Heart left ventricle (tissue), 16 donors: Measurements from ENCODE around the gene GPR137. TPM values are rescaled to one million over a fixed set of nuclear protein-coding genes. Genes with fewer than 3 reads are reported as not detected.

Source experiments
- ATAC-seq, 4 donors: fragments of 200-7000 bp; cut with Tn5 transposase; one replicate each; pipeline ENCODE4 v1.9.1; 2020 to 2022; ENCODE audit warnings: moderate library complexity in 4 of 4, mild to moderate bottlenecking in 3 of 4, moderate number of reproducible peaks in 1 of 4
- DNase-seq, 5 donors: peaks; one replicate each; pipeline ENCODE4 v3.0.0-alpha.2; 2020
- H3K27ac ChIP-seq, 12 donors: fragments of 200-600 bp; sonication (generic) in 4 of 12; one replicate each; pipeline versions ENCODE4 v1.5.0 to v1.8.0; 2016 to 2022; ENCODE audit warnings: mild to moderate bottlenecking in 2 of 12
- H3K27me3 ChIP-seq, 9 donors: fragments of 200-600 bp; sonication (generic) in 2 of 9; one replicate each; pipeline versions ENCODE4 v1.5.1 to v1.8.0; 2016 to 2022; ENCODE audit warnings: mild to moderate bottlenecking in 3 of 9
- H3K36me3 ChIP-seq, 9 donors: fragments of 200-600 bp; sonication (generic) in 2 of 9; one replicate each; pipeline versions ENCODE4 v1.5.0 to v1.8.0; 2018 to 2022; ENCODE audit warnings: mild to moderate bottlenecking in 2 of 9
- H3K4me1 ChIP-seq, 12 donors: fragments of 200-600 bp; sonication (generic) in 4 of 12; one replicate each; pipeline versions ENCODE4 v1.5.0 to v1.8.0; 2016 to 2022; ENCODE audit warnings: mild to moderate bottlenecking in 3 of 12
- H3K4me3 ChIP-seq, 12 donors: fragments of 200-600 bp; sonication (generic) in 4 of 12; one replicate each; pipeline versions ENCODE4 v1.5.0 to v1.8.0; 2017 to 2022; ENCODE audit warnings: mild to moderate bottlenecking in 9 of 12, moderate library complexity in 4 of 12
- H3K9me3 ChIP-seq, 12 donors: fragments of 200-600 bp; sonication (generic) in 4 of 12; one replicate each; pipeline versions ENCODE4 v1.5.0 to v1.8.0; 2016 to 2022; ENCODE audit warnings: mild to moderate bottlenecking in 1 of 12
- POLR2A ChIP-seq, 2 donors: fragments of 450-650 bp; IDR thresholded peaks; one replicate each; pipeline ENCODE4 v1.6.1; 2017; ENCODE audit warnings: antibody characterized with exemption in 2 of 2, mild to moderate bottlenecking in 2 of 2, moderate library complexity in 2 of 2
- WGBS, 4 donors: extraction: QIAGEN DNeasy Blood & Tissue Kit in 2 of 4; methylation state at CpG; one replicate each; pipeline versions ENCODE4 v1.1.5 to v1.1.7; 2013 to 2018; 5-methylcytosine and 5-hydroxymethylcytosine counted together
- intact Hi-C, 10 donors: fragments of 100-400 bp; cut with DNase I; formaldehyde crosslinking; loops; one replicate each; pipeline versions ENCODE4 v1.11.1 to v1.14.2; 2022
- polyA plus RNA-seq, 2 donors: library from polyadenylated mRNA; stranded (reverse); fragments of 200-250 nt; gene quantifications; one replicate each; pipeline ENCODE4 v1.2.3, GENCODE V29; 2013
- total RNA-seq, 9 donors: library from RNA; depleted of rRNA in 2 of 9; stranded (reverse); fragments of >200 nt in 2 of 9; fragmentation: NEBNext Ultra II Directional in 3 of 9; extraction: Animal tissue kit (Norgen Biotek cat#: 25700) in 3 of 9; gene quantifications; one replicate each; pipeline versions ENCODE4 v1.1.0 to v1.2.4, GENCODE V29; 2016 to 2023
- TF ChIP-seq, protein P1 (sequence below), 12 donors: fragments of 200-600 bp; sonication (generic) in 4 of 12; IDR thresholded peaks; one replicate each; pipeline versions ENCODE4 v1.5.0 to v1.8.0; 2018 to 2022; ENCODE audit warnings: antibody characterized with exemption in 12 of 12, mild to moderate bottlenecking in 5 of 12
- donor health status: ischemic (EF 13 %, LVEDD 7.1; RV severe dilation, severe dysfunction).
- donor health status: healthy with polysubstance abuse.
- donor health status: DM: no; HTN: yes; CAD: no.
- donor health status: DM: no; HTN: no; CAD: no.
- donor health status: ischemic (EF 25% LVEDD 6.9; RV normal size, moderate dysfunction).
- donor health status: ischemic (EF 25% LVEDD 5.7; RV mildly dilated, moderate dysfunction).
- donor health status: healthy.
- donor health status: DM: yes; HTN: yes; CAD: no.
- donor health status: ischemic (EF 35%, LVEDD 5.7; RV mildly dilated, moderate dysfunction).
- donor health status: nonischemic (EF 11% LVEDD 7.7; RV severe dilation, severe dysfunction).
- donor health status: DM: yes; HTN: yes; CAD: no.
- donor health status: PGD.
- donor health status: ischemic (EF 29% LVEDD 5.4; RV normal size, mild dysfunction).
- donor health status: nonischemic (EF 23%, LVEDD 6.1; RV moderate dilation, normal function).

The GPR137 gene
- total and polyA plus RNA-seq, 11 donors, result 20.2 to 48.3 (median 26.2) TPM

DNA sequence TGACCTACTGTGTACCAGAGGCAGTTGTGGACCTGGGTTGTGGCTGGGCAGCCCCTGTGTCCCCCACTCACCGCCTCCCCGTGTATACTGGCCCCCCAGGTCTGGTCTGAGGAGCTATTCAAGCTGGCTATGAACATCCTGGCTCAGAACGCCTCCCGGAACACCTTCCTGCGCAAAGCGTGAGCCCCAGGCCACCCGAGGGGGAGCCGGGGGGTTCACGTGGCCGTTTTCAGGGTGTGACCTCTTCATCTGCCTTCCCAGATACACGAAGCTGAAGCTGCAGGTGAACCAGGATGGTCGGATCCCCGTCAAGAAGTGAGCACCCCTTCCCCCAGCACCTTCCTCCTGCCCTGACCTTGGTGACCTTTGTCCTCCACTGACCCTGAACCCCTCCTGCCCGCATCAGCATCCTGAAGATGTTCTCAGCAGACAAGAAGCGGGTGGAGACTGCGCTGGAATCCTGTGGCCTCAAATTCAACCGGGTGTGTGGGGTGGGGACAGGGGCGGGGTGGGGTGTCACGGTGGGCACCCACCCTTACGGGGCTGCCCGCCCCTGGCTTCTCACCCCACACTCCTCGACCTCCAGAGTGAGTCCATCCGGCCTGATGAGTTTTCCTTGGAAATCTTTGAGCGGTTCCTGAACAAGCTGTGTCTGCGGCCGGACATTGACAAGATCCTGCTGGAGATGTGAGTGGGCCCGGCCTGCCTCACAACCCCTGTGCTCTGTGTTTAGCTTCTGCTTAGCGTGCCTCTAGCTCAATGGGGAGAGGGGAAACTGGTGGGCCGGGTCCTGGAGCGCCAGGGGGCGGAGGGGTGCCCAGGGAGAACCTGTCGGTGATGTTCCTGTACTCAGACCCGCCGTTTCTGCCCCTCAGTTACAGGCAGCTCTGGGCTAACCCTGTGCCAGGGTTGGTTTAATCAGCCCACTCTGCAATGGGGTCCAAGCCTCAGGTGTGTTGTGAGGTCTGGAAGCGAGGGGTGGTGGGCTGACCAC, 30.2 kb upstream of the GPR137 start:
- WGBS, 4 donors, result 90 to 94% (median 91%) methylated on average over 32 to 35 of the region's 35 CpGs
- Histone ChIP-seq H3K27ac (no peak overlapping the region), H3K4me3 (no peak overlapping the region), H3K4me1 (peaks cover 5 to 38% (median 25%) of the 10 kb centered on the region in 12 donors), H3K9me3 (no peaks in the 10 kb centered on the region), H3K27me3 (no peaks in the 10 kb centered on the region), H3K36me3 (peaks cover 0 to 62% (median 50%) of the 10 kb centered on the region in 9 donors)
- intact Hi-C loops, result loop anchor here in 2 of 10 donors (5.0 to 10.0 kb wide), 2 partner anchors 42 to 49 kb away; partner anchors contain the start of genes CATSPERZ (in 1 of the 2) and ESRRA (in 1 of the 2)
- no peak for TF ChIP-seq POLR2A (IDR thresholded peaks at IDR 0.05)
- DNase-seq (no peak), ATAC-seq (no peak)

DNA sequence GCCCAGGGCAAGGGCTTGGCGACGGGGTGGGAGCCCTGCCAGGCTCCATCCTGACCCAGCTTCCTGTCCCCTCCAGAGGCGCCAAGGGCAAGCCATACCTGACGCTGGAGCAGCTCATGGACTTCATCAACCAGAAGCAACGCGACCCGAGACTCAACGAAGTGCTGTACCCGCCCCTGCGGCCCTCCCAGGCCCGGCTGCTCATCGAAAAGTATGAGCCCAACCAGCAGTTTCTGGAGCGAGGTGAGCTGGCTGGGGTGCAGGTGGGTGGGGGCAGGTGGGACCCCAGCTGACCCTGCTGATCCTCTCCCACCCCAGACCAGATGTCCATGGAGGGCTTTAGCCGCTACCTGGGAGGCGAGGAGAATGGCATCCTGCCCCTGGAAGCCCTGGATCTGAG, 29.3 kb upstream of the GPR137 start:
- intact Hi-C loops, result loop anchor here in 2 of 10 donors (5.0 to 10.0 kb wide), 2 partner anchors 41 to 49 kb away; partner anchors contain the start of genes CATSPERZ (in 1 of the 2) and ESRRA (in 1 of the 2)
- no peak overlapping the region for H3K27ac ChIP-seq
- TF ChIP-seq POLR2A (IDR thresholded peaks at IDR 0.05), result no peak
- TF ChIP-seq, protein P1, sequence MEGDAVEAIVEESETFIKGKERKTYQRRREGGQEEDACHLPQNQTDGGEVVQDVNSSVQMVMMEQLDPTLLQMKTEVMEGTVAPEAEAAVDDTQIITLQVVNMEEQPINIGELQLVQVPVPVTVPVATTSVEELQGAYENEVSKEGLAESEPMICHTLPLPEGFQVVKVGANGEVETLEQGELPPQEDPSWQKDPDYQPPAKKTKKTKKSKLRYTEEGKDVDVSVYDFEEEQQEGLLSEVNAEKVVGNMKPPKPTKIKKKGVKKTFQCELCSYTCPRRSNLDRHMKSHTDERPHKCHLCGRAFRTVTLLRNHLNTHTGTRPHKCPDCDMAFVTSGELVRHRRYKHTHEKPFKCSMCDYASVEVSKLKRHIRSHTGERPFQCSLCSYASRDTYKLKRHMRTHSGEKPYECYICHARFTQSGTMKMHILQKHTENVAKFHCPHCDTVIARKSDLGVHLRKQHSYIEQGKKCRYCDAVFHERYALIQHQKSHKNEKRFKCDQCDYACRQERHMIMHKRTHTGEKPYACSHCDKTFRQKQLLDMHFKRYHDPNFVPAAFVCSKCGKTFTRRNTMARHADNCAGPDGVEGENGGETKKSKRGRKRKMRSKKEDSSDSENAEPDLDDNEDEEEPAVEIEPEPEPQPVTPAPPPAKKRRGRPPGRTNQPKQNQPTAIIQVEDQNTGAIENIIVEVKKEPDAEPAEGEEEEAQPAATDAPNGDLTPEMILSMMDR (IDR thresholded peaks at IDR 0.05), result no peak
- H3K27me3 ChIP-seq, result no peaks in the 10 kb centered on the region
- no peaks in the 10 kb centered on the region for H3K9me3 ChIP-seq
- ATAC-seq (no peak), DNase-seq (no peak)
- peaks cover 0 to 70% (median 53%) of the 10 kb centered on the region in 9 donors for H3K36me3 ChIP-seq
- H3K4me3 ChIP-seq, result no peak overlapping the region
- peaks cover 0 to 30% (median 19%) of the 10 kb centered on the region in 12 donors for H3K4me1 ChIP-seq
- 86 to 89% (median 86%) methylated on average over 14 to 15 of the region's 15 CpGs for WGBS, 4 donors

DNA sequence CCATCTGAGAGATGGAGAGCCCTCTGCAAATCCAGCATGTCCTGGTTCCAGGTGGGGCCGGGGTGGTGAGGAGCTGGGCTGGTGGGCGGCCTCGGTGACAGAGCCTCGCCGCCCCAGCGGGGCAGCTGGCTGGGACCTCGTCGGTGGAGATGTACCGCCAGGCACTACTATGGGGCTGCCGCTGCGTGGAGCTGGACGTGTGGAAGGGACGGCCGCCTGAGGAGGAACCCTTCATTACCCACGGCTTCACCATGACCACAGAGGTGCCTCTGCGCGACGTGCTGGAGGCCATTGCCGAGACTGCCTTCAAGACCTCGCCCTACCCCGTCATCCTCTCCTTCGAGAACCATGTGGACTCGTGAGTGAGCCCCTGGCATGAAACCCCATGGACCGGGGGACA, 27.3 kb upstream of the GPR137 start:
- H3K27ac ChIP-seq, result no peak overlapping the region
- H3K36me3 ChIP-seq, result peaks cover 0 to 91% (median 74%) of the 10 kb centered on the region in 9 donors
- H3K4me3 ChIP-seq, result no peak overlapping the region
- DNase-seq (no peak), ATAC-seq (no peak)
- peaks cover 0 to 11% (median 5%) of the 10 kb centered on the region in 12 donors for H3K4me1 ChIP-seq
- H3K27me3 ChIP-seq, result no peaks in the 10 kb centered on the region
- TF ChIP-seq POLR2A (IDR thresholded peaks at IDR 0.05), result no peak
- TF ChIP-seq, protein P1 (IDR thresholded peaks at IDR 0.05), result no peak
- intact Hi-C loops, result loop anchor here in 2 of 10 donors (5.0 to 10.0 kb wide), 2 partner anchors 39 to 46 kb away; partner anchors contain the start of genes CATSPERZ (in 1 of the 2) and ESRRA (in 1 of the 2)
- H3K9me3 ChIP-seq, result no peaks in the 10 kb centered on the region
- WGBS, 4 donors, result 91 to 94% (median 92%) methylated on average over 21 to 24 of the region's 24 CpGs

DNA sequence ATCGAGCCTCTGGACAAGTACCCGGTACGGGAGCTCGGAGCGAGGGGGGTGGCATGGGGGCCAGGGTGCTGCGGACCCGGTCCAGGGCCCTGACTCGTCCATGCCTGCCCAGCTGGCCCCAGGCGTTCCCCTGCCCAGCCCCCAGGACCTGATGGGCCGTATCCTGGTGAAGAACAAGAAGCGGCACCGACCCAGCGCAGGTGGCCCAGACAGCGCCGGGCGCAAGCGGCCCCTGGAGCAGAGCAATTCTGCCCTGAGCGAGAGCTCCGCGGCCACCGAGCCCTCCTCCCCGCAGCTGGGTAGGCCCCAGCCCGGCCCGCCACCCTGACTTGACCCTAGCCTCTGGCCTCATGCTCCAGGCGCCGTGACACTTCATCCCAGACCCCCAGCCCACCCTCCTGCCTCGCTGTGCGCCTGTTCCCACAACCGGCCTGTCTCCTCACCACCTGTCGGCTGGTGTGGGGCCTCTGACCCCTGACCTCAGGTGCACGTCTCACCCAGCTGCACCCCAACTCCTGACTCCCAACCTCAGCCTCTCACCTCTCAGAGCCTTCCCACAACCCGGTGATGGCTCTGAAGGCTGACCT, 26.6 kb upstream of the GPR137 start:
- intact Hi-C loops, result loop anchor here in 2 of 10 donors (5.0 to 10.0 kb wide), 2 partner anchors 38 to 46 kb away; partner anchors contain the start of genes CATSPERZ (in 1 of the 2) and ESRRA (in 1 of the 2)
- Histone ChIP-seq H3K9me3 (no peaks in the 10 kb centered on the region), H3K4me1 (peaks cover 0 to 4% (median 0%) of the 10 kb centered on the region in 12 donors), H3K4me3 (no peak overlapping the region), H3K36me3 (peaks cover 0 to 98% (median 81%) of the 10 kb centered on the region in 9 donors), H3K27ac (no peak overlapping the region), H3K27me3 (no peaks in the 10 kb centered on the region)
- DNase-seq (no peak), ATAC-seq (no peak)
- TF ChIP-seq, protein P1 (IDR thresholded peaks at IDR 0.05), result no peak
- no peak for TF ChIP-seq POLR2A (IDR thresholded peaks at IDR 0.05)
- WGBS, 4 donors, result 92 to 96% (median 94%) methylated on average over 16 to 32 of the region's 32 CpGs
